ENCODE data around the gene TATDN3. TPM values are rescaled to one million over a fixed set of nuclear protein-coding genes. Genes with fewer than 3 reads are reported as not detected.

The TATDN3 gene
- total RNA-seq, 1 experiment from 2014 or later, result 16.3 TPM

DNA sequence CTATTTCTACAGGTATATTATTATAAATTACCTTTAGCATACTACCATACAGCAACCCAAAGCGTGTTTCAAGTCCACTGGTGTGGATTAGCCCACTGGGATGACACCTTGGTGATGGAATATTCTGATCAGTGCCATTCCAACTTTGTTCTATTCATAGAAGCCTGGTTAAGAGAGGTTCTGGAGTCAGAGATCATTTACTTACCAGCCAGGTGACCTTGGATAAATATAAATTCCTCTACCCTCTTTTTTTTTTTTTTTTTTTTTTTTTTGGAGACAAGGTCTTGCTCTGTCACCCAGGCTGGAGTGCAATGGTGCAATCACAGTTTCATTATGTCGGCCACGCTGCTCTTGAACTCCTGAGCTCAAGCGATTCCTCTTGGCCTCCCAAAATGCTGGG is 55.9 kb downstream of the TATDN3 start, which contains the start of gene SPATA45:
Gene SPATA45 (minus strand): TSS at position 101 of the 400 bp plus-strand sequence. CDS start 11,500 bp downstream, outside the sequence.
- Histone ChIP-seq H4K20me1 (ENCODE audit: insufficient read depth) (no peaks in the 10 kb centered on the region), H3K4me2 (ENCODE audit: low read length) (no peak within 1 kb of the TSS), H3K79me2 (ENCODE audit: insufficient read depth, low read length) (no peaks in the 10 kb centered on the region), H2AFZ (ENCODE audit: low read depth, low read length, poor library complexity, severe bottlenecking) (no peak within 1 kb of the TSS), H3K4me3 (replicated peaks in 1 of 2; ENCODE audit: low read depth in 1 of 2, low read length in 2 of 2) (no peak within 1 kb of the TSS), H3K9me3 (ENCODE audit: control insufficient read depth in 1 of 2, insufficient read depth in 1 of 2, low read depth in 1 of 2, low read length in 2 of 2) (peaks cover 0 to 7% of the 10 kb centered on the region in 2 experiments; a peak in 2 of 4 replicates), H3K27ac (ENCODE audit: low read depth, low read length) (no peak within 1 kb of the TSS), H3K36me3 (ENCODE audit: control insufficient read depth in 1 of 2, insufficient read depth in 2 of 2, low read length in 2 of 2) (no peaks in the 10 kb centered on the region), H3K9me2 (ENCODE audit: insufficient read depth) (no peaks in the 10 kb centered on the region), H3K9ac (ENCODE audit: low read length) (no peak within 1 kb of the TSS), H3K27me3 (ENCODE audit: insufficient read depth, low read length) (no peaks in the 10 kb centered on the region), H3K4me1 (ENCODE audit: control insufficient read depth in 1 of 2, insufficient read depth in 2 of 2, low read length in 2 of 2) (no peaks in the 10 kb centered on the region)
- DNase-seq (ENCODE audit: low read depth, low spot score) (no peak), ATAC-seq (no peak)
- ChIA-PET POLR2A (interaction anchor here (1.9 kb wide), 1 partner anchor 10 kb away, joined by 9 read pairs; the partner anchor contains the start of gene FLVCR1), RAD21 (ENCODE audit: low non-redundant PET in 1 of 2, low total read pairs in 2 of 2, uncharacterized antibody in 2 of 2, unreplicated experiment in 2 of 2) (no interaction called here), CTCF (no interaction called here)
- intact Hi-C loops (cut with micrococcal nuclease), result no loop called here
- TF ChIP-seq POLR2A (IDR thresholded peaks at IDR 0.05; ENCODE audit: borderline replicate concordance, extremely low read depth, insufficient read depth, insufficient read length), result no peak
- no peak for TF ChIP-seq EZH2phosphoT487 (IDR thresholded peaks at IDR 0.05; ENCODE audit: borderline replicate concordance)
- no TSS peak for BruUV-seq (replicated peaks)

GRCh38 chr1:212852105-212852688 is 60.5 kb downstream of the TATDN3 start:
- no peak for ATAC-seq
- H2AFZ ChIP-seq (ENCODE audit: low read depth, low read length, poor library complexity, severe bottlenecking), result no peak overlapping the region
- intact Hi-C loops (cut with micrococcal nuclease), result no loop called here
- no peak for TF ChIP-seq EGR1 (IDR thresholded peaks at IDR 0.05; ENCODE audit: low read depth)
- TF ChIP-seq YY1 (IDR thresholded peaks at IDR 0.05; ENCODE audit: extremely low read depth, insufficient replicate concordance, low read depth, low read length), result no peak
- TF ChIP-seq, protein P1, sequence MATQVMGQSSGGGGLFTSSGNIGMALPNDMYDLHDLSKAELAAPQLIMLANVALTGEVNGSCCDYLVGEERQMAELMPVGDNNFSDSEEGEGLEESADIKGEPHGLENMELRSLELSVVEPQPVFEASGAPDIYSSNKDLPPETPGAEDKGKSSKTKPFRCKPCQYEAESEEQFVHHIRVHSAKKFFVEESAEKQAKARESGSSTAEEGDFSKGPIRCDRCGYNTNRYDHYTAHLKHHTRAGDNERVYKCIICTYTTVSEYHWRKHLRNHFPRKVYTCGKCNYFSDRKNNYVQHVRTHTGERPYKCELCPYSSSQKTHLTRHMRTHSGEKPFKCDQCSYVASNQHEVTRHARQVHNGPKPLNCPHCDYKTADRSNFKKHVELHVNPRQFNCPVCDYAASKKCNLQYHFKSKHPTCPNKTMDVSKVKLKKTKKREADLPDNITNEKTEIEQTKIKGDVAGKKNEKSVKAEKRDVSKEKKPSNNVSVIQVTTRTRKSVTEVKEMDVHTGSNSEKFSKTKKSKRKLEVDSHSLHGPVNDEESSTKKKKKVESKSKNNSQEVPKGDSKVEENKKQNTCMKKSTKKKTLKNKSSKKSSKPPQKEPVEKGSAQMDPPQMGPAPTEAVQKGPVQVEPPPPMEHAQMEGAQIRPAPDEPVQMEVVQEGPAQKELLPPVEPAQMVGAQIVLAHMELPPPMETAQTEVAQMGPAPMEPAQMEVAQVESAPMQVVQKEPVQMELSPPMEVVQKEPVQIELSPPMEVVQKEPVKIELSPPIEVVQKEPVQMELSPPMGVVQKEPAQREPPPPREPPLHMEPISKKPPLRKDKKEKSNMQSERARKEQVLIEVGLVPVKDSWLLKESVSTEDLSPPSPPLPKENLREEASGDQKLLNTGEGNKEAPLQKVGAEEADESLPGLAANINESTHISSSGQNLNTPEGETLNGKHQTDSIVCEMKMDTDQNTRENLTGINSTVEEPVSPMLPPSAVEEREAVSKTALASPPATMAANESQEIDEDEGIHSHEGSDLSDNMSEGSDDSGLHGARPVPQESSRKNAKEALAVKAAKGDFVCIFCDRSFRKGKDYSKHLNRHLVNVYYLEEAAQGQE (IDR thresholded peaks at IDR 0.05; ENCODE audit: low read depth), result no peak
- no peak for TF ChIP-seq ZFX (IDR thresholded peaks at IDR 0.05)
- TF ChIP-seq SIN3A (IDR thresholded peaks at IDR 0.05; ENCODE audit: low read depth), result no peak
- no peak for TF ChIP-seq TCF7L2 (IDR thresholded peaks at IDR 0.05; ENCODE audit: borderline replicate concordance, extremely low read depth, insufficient read depth, insufficient read length)
- no peak for TF ChIP-seq POLR2A (IDR thresholded peaks at IDR 0.05; ENCODE audit: borderline replicate concordance, extremely low read depth, insufficient read depth, insufficient read length)
- TF ChIP-seq EZH2phosphoT487 (IDR thresholded peaks at IDR 0.05; ENCODE audit: borderline replicate concordance), result no peak
- TF ChIP-seq JUND (IDR thresholded peaks at IDR 0.05), result no peak
- TF ChIP-seq MAX (IDR thresholded peaks at IDR 0.05), result no peak
- TF ChIP-seq ELF1 (IDR thresholded peaks at IDR 0.05; ENCODE audit: borderline replicate concordance, low read depth), result no peak
- TF ChIP-seq CBX3 (IDR thresholded peaks at IDR 0.05; ENCODE audit: low read depth), result no peak
- TF ChIP-seq ATF3 (IDR thresholded peaks at IDR 0.05), result no peak
- TF ChIP-seq, protein P2, sequence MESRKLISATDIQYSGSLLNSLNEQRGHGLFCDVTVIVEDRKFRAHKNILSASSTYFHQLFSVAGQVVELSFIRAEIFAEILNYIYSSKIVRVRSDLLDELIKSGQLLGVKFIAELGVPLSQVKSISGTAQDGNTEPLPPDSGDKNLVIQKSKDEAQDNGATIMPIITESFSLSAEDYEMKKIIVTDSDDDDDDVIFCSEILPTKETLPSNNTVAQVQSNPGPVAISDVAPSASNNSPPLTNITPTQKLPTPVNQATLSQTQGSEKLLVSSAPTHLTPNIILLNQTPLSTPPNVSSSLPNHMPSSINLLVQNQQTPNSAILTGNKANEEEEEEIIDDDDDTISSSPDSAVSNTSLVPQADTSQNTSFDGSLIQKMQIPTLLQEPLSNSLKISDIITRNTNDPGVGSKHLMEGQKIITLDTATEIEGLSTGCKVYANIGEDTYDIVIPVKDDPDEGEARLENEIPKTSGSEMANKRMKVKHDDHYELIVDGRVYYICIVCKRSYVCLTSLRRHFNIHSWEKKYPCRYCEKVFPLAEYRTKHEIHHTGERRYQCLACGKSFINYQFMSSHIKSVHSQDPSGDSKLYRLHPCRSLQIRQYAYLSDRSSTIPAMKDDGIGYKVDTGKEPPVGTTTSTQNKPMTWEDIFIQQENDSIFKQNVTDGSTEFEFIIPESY (IDR thresholded peaks at IDR 0.05; ENCODE audit: extremely low read depth, insufficient replicate concordance, low read length), result no peak

More at GRCh38 chr1:212852105-212852688, 60.5 kb downstream of the TATDN3 start:
- Histone ChIP-seq H3K27me3 (ENCODE audit: insufficient read depth, low read length) (no peaks in the 10 kb centered on the region), H3K9me2 (ENCODE audit: insufficient read depth) (no peaks in the 10 kb centered on the region), H3K4me3 (replicated peaks in 1 of 2; ENCODE audit: low read depth in 1 of 2, low read length in 2 of 2) (no peak overlapping the region), H3K9ac (ENCODE audit: low read length) (no peak overlapping the region), H3K4me2 (ENCODE audit: low read length) (no peak overlapping the region), H3K36me3 (ENCODE audit: control insufficient read depth in 1 of 2, insufficient read depth in 2 of 2, low read length in 2 of 2) (no peaks in the 10 kb centered on the region), H3K79me2 (ENCODE audit: insufficient read depth, low read length) (no peaks in the 10 kb centered on the region), H4K20me1 (ENCODE audit: insufficient read depth) (no peaks in the 10 kb centered on the region), H3K4me1 (ENCODE audit: control insufficient read depth in 1 of 2, insufficient read depth in 2 of 2, low read length in 2 of 2) (peaks cover 7 to 9% of the 10 kb centered on the region in 2 experiments), H3K27ac (ENCODE audit: low read depth, low read length) (no peak overlapping the region), H3K9me3 (ENCODE audit: control insufficient read depth in 1 of 2, insufficient read depth in 1 of 2, low read depth in 1 of 2, low read length in 2 of 2) (no peaks in the 10 kb centered on the region)
- ChIA-PET POLR2A (no interaction called here), CTCF (no interaction called here), RAD21 (ENCODE audit: low non-redundant PET in 1 of 2, low total read pairs in 2 of 2, uncharacterized antibody in 2 of 2, unreplicated experiment in 2 of 2) (no interaction called here)
- no peak for DNase-seq (ENCODE audit: low read depth, low spot score)
- BruUV-seq (replicated peaks), result no TSS peak
